Endodermal cell (in vitro differentiated cells): ENCODE measurements around the gene STARD4. TPM values are rescaled to one million over a fixed set of nuclear protein-coding genes. Genes with fewer than 3 reads are reported as not detected.

Experiments used
- DNase-seq: peaks from one replicate; pipeline ENCODE4 v3.0.0-alpha.2; 2017
- H3K27ac ChIP-seq: 2 replicates; pipeline ENCODE4 v1.5.1; 2013; ENCODE audit warnings: mild to moderate bottlenecking, low read depth, low read length, moderate library complexity
- H3K27me3 ChIP-seq: 2 replicates; pipeline ENCODE4 v1.6.1; 2013; ENCODE audit warnings: mild to moderate bottlenecking, low read length, moderate library complexity; ENCODE audit not compliant: insufficient read depth, control insufficient read depth, poor library complexity, severe bottlenecking
- H3K36me3 ChIP-seq: 2 replicates; pipeline ENCODE4 v1.7.0; 2013; ENCODE audit warnings: mild to moderate bottlenecking, low read length, moderate library complexity; ENCODE audit not compliant: control insufficient read depth, insufficient read depth
- H3K4me1 ChIP-seq: one replicate; pipeline ENCODE4 v1.7.0; 2013; ENCODE audit warnings: low read length; ENCODE audit not compliant: control insufficient read depth, insufficient read depth
- H3K4me3 ChIP-seq: 2 replicates; pipeline ENCODE4 v1.5.1; 2013; ENCODE audit warnings: mild to moderate bottlenecking, low read length, moderate library complexity
- H3K9ac ChIP-seq: 2 replicates; pipeline ENCODE4 v1.6.1; 2013; ENCODE audit warnings: mild to moderate bottlenecking, low read length, moderate library complexity; ENCODE audit not compliant: poor library complexity, severe bottlenecking; ENCODE audit errors: extremely low read depth
- H3K9me3 ChIP-seq: 2 replicates; pipeline ENCODE4 v1.6.1; 2013; ENCODE audit warnings: mild to moderate bottlenecking, low read length, moderate library complexity; ENCODE audit not compliant: control insufficient read depth
- H3K27ac Mint-ChIP-seq: 2 replicates; pipeline ENCODE4 v1.8.0; 2020; ENCODE audit warnings: mixed read lengths
- H3K27me3 Mint-ChIP-seq: 2 replicates; pipeline ENCODE4 v1.8.0; 2021; ENCODE audit warnings: mild to moderate bottlenecking, mixed read lengths; ENCODE audit not compliant: insufficient read depth
- H3K36me3 Mint-ChIP-seq: 2 replicates; pipeline ENCODE4 v1.8.0; 2020; ENCODE audit warnings: low read depth, mixed read lengths
- H3K4me1 Mint-ChIP-seq: 2 replicates; pipeline ENCODE4 v1.8.0; 2020; ENCODE audit warnings: mixed read lengths
- H3K4me3 Mint-ChIP-seq: 2 replicates; pipeline ENCODE4 v1.8.0; 2020; ENCODE audit warnings: mild to moderate bottlenecking, moderate library complexity, mixed read lengths
- H3K9me3 Mint-ChIP-seq: 2 replicates; pipeline ENCODE4 v1.8.0; 2020; ENCODE audit warnings: mild to moderate bottlenecking, mixed read lengths
- CTCF ChIP-seq: fragments of 200-600 bp; sonication (generic); conservative IDR thresholded peaks from 2 replicates; pipeline ENCODE4 v1.5.0; 2021; ENCODE audit warnings: antibody characterized with exemption, mild to moderate bottlenecking
- WGBS, 2 experiments: methylation state at CpG; one replicate each; pipeline versions ENCODE4 v1.1.5 to v1.1.7; 2013; ENCODE audit warnings: missing lambda C conversion rate in 2 of 2, mixed read lengths in 1 of 2; ENCODE audit not compliant: insufficient coverage in 1 of 2, insufficient read length in 1 of 2; 5-methylcytosine and 5-hydroxymethylcytosine counted together
- total RNA-seq, 2 donors: library from RNA; stranded (reverse); fragmentation: NEBNext Ultra II Directional in 1 of 2; extraction: Animal tissue kit (Norgen Biotek cat#: 25700) in 1 of 2; gene quantifications; 2 replicates in 1 of 2; 3 replicates in 1 of 2; pipeline ENCODE4 v1.2.1, GENCODE V29; 2021

STARD4 gene
- total RNA-seq, 2 donors from 2014 or later: 29.5 to 40.7 TPM

- Mint-ChIP-seq H3K27ac (peak overlapping the region; percentile 92), H3K4me1 (peaks cover 37% of the 10 kb centered on the region), H3K36me3 (no peaks in the 10 kb centered on the region), H3K4me3 (no peak overlapping the region), H3K9me3 (peaks cover 8% of the 10 kb centered on the region), H3K27me3 (no peaks in the 10 kb centered on the region)
- DNase-seq: peak; percentile 60
- Histone ChIP-seq H3K4me3 (no peak overlapping the region), H3K9ac (peak overlapping the region; percentile 2), H3K9me3 (peaks cover 7% of the 10 kb centered on the region), H3K27me3 (no peaks in the 10 kb centered on the region), H3K27ac (no peak overlapping the region), H3K4me1 (peaks cover 15% of the 10 kb centered on the region), H3K36me3 (no peaks in the 10 kb centered on the region)
- TF ChIP-seq CTCF: no peak
- WGBS, 2 experiments: 55 to 61% methylated on average over 2 to 6 of the region's 6 CpGs
Observed at GRCh38 chr5:111548992-111549649, 36.8 kb upstream of the STARD4 start.

GRCh38 chr5:111548348-111548950, 36.1 kb upstream of the STARD4 start:
- H3K4me1 Mint-ChIP-seq: peaks cover 38% of the 10 kb centered on the region
- peak overlapping the region; percentile 2 for H3K9ac ChIP-seq
- no peak overlapping the region for H3K4me3 ChIP-seq
- H3K36me3 ChIP-seq: no peaks in the 10 kb centered on the region
- H3K27me3 Mint-ChIP-seq: no peaks in the 10 kb centered on the region
- H3K4me1 ChIP-seq: peaks cover 15% of the 10 kb centered on the region
- no peaks in the 10 kb centered on the region for H3K27me3 ChIP-seq
- H3K9me3 ChIP-seq: peaks cover 7% of the 10 kb centered on the region
- TF ChIP-seq CTCF: peak; percentile 53
- no peak overlapping the region for H3K27ac ChIP-seq
- H3K4me3 Mint-ChIP-seq: no peak overlapping the region
- no peaks in the 10 kb centered on the region for H3K36me3 Mint-ChIP-seq
- 43 to 69% methylated on average over 2 to 6 of the region's 6 CpGs for WGBS, 2 experiments
- peak overlapping the region; percentile 92 for H3K27ac Mint-ChIP-seq
- DNase-seq: peak; percentile 70
- peaks cover 10% of the 10 kb centered on the region for H3K9me3 Mint-ChIP-seq

GRCh38 chr5:111545031-111545430, 32.7 kb upstream of the STARD4 start:
- Mint-ChIP-seq H3K9me3 (peaks cover 10% of the 10 kb centered on the region), H3K36me3 (no peaks in the 10 kb centered on the region), H3K4me3 (no peak overlapping the region), H3K27me3 (no peaks in the 10 kb centered on the region), H3K4me1 (peaks cover 11% of the 10 kb centered on the region), H3K27ac (no peak overlapping the region)
- Histone ChIP-seq H3K27ac (no peak overlapping the region), H3K4me1 (no peaks in the 10 kb centered on the region), H3K9me3 (peaks cover 7% of the 10 kb centered on the region), H3K4me3 (no peak overlapping the region), H3K36me3 (no peaks in the 10 kb centered on the region), H3K9ac (no peak overlapping the region), H3K27me3 (no peaks in the 10 kb centered on the region)
- no peak for DNase-seq
- WGBS, 2 experiments: 79 to 100% methylated on average over 1 of the region's 1 CpG
- no peak for TF ChIP-seq CTCF
